HG03159 (cell line): ENCODE results near the gene LCE7A.

Experiments
- ATAC-seq: cut with Tn5 transposase; IDR thresholded peaks from one replicate; pipeline ENCODE4 v1.9.1; 2021; ENCODE audit warnings: mild to moderate bottlenecking, moderate library complexity; ENCODE audit not compliant: unreplicated experiment

LCE7A gene

GRCh38 chr1:152859696-152860095, at the start of gene LCE7A:
Gene LCE7A, plus strand, starts transcription at chr1:152859996. Its CDS starts 702 bp downstream, at chr1:152860698.
- ATAC-seq, result no peak

- ATAC-seq, result no peak
These were observed 48.7 kb upstream of the LCE7A start for GRCh38 chr1:152811050-152811449.

DNA sequence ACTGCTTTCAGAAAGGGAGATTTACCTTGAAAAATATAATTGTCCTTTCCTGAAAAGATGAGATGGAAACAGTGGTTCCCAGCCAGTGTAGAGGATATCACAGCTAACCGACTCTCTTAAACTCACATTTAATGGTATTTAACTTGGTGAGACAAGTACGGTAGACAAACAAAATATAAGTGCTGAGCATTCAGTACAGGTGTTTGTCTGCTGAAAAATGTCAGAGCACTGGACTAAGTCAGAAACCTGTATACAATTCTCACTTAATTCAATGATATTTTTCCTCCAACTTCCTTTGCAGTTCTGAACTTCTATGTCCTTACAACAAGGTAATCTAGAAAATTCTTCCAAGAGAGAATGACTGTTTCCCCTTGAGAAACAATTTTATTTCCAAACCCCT, 48.1 kb upstream of the LCE7A start, which contains the start of gene LCE1B:
Gene LCE1B, plus strand, starts transcription at position 301 of the 400 bp plus-strand sequence. CDS start 476 bp downstream, outside the sequence.
- no peak for ATAC-seq

DNA sequence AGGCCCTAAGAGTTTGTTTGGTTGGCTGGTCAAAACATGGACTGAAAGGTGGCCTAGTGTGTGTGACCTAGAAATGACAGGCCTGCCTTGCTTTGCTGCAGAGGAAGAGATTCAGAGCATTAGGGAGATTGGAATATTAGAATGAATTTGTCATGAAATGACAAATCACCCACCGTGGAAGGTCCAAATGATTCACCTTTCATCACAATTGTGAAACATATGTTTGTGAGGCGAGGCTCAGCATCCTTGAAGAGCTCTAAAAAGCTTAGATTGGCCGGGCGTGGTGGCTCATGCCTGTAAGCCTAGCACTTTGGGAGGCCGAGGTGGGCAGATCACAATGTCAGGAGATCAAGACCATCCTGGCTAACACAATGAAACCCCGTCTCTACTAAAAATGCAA, 42.5 kb upstream of the LCE7A start:
- no peak for ATAC-seq

- no peak for ATAC-seq
These were observed 36.5 kb upstream of the LCE7A start for GRCh38 chr1:152823294-152823693.

DNA sequence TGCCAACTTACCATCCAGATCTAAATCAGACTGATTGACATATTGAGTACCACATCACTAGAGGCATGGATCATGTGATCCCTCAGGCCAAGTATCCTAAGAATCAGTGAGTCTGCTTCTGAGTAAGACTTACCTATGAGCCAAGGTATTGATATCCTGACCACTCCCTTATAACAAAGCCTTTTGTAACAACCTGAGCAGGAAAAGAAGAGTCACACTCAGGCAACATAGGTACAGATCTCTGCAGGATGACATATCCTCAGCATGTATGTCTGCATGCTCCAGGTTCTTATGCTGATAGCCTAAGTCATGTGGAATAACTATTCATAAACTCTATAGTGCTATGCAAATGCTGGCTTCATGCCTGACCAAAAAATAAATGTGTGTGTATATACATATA, 34.8 kb upstream of the LCE7A start:
- no peak for ATAC-seq

GRCh38 chr1:152827173-152827572, 32.6 kb upstream of the LCE7A start, which contains the start of gene LCE1A:
Gene LCE1A, plus strand, starts transcription at chr1:152827473. Its CDS starts 0 bp downstream, at chr1:152827473.
- no peak for ATAC-seq

DNA sequence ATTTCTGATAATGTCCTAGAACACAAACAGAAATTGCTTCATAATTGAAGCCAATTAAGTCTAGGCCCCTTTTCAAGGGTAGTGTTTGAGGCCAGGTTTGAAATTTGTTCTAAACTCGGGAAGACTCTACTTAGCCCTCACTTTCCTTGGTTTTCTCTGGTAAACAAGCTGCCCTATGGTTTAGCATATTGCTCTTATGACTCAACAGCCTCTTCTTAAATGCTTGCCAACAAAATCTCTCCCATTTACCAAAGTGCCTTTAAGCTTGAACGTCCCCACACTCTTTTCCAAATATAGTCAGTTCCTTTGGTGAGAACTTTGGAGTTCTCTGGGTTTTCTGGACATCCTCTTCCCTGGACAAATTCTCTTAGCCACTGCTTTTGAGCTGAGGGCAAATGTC, 22.9 kb upstream of the LCE7A start:
- no peak for ATAC-seq

GRCh38 chr1:152842556-152842955, 17.2 kb upstream of the LCE7A start, which contains the start of gene LCE6A:
Gene LCE6A, plus strand, starts transcription at chr1:152842856. Its CDS starts 665 bp downstream, at chr1:152843521.
- no peak for ATAC-seq

DNA sequence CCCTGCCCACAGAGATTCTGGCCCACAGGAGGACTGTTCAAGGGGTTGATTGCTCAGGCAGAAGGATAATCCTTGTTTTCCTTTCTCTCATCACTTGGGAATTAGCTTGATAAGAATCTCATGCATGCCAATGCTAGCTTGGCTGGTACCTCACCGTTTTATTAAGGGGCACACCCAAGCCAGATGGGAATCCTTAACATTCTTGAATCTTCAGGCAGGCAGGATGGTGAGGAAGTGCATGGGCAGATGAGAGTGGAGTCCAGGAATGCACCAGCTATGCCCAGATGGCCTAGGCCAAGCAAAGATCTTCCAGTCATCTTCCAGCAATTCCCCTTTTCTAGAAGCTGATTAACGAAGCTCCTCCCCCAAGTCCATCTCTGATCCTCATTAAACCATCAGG, 4.1 kb upstream of the LCE7A start:
- ATAC-seq, result no peak

DNA sequence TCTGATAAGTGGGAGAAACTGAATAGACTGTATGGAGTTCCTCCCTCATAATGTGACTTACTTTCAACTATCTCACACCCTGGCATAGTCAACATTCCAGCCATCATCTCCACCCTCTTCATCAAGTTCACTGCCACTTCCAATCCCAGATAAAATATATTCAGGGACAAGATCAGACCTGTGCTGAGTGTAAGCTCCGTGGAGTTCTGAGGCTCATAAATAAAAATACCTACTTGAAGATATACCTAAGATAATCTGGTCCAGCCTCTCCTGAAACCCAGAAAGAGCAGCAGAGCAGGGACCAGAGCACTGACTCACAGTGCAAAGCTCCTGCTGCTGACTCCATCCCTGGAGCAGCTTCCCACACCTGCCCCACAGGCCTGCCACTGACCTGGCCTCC, 1.7 kb upstream of the LCE7A start:
- ATAC-seq, result no peak

DNA sequence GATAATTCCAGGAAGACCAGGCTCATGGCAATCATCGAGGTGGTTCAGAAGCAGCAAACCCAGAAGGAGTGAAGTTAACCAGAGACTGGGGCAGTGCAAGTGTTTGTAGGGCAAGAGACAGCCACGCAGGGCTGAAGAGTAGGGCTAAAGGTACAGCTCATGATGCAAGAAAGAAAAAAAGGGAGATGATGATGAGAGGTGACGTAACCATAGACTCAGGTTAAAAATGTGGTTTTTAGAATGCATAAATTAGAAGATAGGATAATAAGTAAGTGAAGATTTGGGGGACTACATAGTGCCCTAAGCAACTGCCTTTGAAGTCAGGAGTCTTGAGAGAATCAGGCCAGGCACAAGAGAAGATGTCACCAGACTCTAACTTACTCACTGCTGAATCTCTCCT, 333 bp downstream of the LCE7A start:
- ATAC-seq, result no peak

GRCh38 chr1:152861374-152861773, 1.6 kb downstream of the LCE7A start:
- ATAC-seq, result no peak

- no peak for ATAC-seq
These were observed 4.6 kb downstream of the LCE7A start for GRCh38 chr1:152864443-152864842.

- no peak for ATAC-seq
These were observed 6.5 kb downstream of the LCE7A start for GRCh38 chr1:152866321-152866720.

GRCh38 chr1:152869808-152870419, 10.1 kb downstream of the LCE7A start:
- ATAC-seq, result no peak

DNA sequence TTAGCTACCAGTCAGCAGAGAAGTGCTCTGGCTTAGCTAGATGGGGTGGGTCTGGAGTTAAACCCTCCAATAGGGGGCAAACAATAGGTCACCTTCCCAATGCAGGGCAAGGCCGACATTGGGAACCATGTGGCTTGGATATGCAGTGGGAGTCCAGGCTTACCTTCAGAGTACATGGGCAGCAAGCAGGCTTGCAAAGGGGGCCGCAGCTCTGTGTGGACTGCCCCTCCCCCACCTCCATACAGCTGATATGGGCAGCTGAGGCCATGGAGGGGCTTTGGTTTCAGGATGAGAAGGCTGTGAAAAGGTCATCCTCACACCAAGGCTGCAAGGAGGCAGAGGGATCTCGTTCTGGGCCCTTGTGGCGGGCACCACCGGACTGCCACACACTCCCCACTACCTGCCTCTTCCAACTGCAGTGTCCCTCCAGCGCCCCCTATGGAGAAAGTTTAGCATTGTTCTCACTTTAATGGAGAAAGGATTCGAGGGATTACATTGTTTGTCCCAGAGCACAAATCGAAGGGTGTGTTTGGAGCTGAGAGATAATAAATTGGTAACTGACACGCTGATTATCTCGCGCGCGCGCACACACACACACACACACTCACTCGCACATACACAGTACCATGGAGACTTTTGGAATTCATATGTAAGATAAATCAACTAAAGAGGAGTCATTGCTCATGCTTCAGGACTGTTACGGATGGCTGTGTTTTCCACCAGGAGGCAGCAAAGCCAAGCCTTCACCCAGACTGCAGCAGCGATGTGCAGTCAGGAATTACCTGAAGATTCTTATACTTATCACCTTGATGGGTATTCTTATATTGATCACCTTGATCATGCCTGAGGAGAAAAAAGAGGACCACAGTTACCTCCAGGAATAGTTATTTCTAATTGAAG, 11.3 kb downstream of the LCE7A start:
- no peak for ATAC-seq

DNA sequence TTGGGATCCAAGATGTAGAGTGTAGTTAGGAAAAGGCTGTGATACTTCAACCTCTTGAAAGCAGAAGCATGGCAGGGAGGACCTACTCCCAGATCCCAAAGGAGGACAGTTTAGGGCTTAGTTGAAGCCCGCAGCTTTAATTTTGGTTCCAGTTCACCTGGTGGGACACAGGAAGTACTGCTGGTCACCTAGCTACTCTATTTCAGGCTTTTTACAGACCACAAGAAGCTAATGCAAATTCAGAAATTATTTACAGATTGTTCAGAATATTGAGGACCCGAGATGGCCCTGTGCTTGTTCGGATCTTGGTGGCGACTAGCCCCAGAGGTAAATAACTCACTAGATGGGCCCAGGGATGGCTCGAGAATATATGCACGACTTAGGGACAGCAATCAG, 11.9 kb downstream of the LCE7A start:
- ATAC-seq, result no peak

DNA sequence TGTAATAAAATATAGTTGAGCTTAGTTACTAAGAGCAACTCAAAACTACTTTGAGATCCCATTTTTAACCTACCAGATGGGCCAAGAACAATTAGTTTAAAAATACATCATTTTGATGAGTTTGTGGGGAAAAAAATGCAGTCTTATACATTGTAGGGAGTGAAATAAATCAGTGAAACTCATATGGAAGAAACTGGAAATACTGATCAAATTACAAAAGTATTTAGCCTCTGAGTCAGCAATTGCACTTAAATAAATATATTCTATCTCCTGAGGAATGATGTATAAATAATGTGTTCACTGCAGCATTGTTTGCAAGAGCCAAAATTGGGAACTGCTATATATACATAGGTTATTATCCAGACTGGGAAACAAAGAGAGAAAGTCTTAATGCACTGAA, 13.7 kb downstream of the LCE7A start:
- no peak for ATAC-seq

DNA sequence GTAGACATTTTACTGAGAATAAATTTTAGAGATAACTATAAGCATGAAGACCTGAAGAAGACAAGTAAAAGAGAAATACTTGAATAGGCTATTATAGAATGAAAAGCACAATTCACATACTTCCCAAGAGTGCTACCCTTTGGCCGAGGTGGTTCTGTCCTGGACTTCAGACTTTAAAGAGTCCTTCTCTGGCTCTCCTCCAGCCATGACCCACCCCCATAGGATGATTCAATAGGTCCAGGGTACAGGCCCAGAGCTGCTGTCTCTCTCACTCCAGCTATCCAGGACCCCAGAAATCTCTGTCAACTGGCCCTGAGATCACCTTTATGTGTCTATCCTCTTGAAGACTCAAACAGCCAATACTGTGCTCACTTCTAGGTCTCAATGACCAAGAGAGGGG, 17.0 kb downstream of the LCE7A start:
- ATAC-seq, result no peak

DNA sequence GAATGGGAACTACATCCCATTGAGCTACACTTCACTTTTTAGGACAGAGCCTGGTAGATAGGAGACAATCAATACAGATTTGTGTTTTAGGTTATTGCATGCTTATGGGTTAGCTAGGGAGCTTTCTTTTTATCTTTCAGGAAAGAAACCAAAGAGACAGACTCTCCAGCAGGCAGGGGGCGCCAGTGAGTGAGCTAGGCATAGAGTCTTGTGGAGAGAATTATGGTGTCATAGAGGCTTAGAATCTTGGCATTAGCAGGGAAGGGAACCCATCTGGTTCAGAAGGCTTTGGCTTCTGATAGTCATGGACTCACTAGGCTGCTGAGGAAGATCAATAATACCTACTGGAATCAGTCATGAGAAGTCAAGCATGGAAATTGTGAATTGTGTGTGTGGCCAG, 18.2 kb downstream of the LCE7A start, which contains the start of gene SMCP:
Gene SMCP, plus strand, starts transcription at position 281 of the 400 bp plus-strand sequence. CDS start 6,101 bp downstream, outside the sequence.
- no peak for ATAC-seq
